Endometrial microvascular endothelial cells (primary cell): ENCODE measurements around the gene MPRIP. TPM values are rescaled to one million over a fixed set of nuclear protein-coding genes. Genes with fewer than 3 reads are reported as not detected.

Experiments used
- in situ Hi-C: cut with HindIII; loops from 2 replicates; pipeline ENCODE4 v1.10.0; 2017; ENCODE audit warnings: low sequenced_read_pairs, low pct_unique_long_range_greater_than_20kb; ENCODE audit errors: inconsistent ontology term
- total RNA-seq: library from RNA; depleted of rRNA; stranded (reverse); fragments of >200 nt; gene quantifications from one replicate; pipeline ENCODE4 v1.2.3, GENCODE V29; 2015; ENCODE audit errors: inconsistent ontology term

The MPRIP gene
- total RNA-seq, 1 donor from 2014 or later, result 193 TPM

- in situ Hi-C loops, result no loop called here
These were observed 69.4 kb downstream of the MPRIP start for GRCh38 chr17:17111401-17112393.

DNA sequence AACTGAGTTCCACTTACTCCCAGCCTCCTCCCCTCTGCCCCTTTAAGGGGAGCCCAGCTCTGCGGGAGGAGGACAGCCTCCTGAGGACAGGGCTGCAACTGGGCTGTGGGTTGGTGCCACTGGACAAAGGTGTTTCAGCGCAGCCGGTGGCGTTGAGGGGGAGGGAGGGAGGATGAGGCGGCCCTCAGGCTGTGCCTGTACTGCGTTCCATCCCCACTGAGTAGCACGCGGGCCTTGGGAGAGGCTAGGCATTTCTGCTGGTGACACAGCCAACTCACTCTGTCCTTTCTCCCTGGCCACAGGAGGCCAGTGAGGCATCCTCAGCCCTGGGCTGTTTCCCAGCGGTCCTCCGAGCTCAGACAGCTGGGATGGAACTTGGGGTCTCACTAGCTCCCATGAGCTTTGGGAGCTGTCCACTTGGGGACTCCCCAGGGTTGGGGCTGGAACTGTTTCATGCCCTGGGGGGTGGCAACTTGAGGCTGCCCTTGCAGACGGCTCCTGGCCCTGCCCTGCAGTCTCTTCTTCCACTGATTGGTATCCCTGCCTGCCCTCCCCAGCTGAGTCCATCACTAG, 70.5 kb downstream of the MPRIP start:
- in situ Hi-C loops, result no loop called here

- in situ Hi-C loops, result no loop called here
These were observed 72.5 kb downstream of the MPRIP start for GRCh38 chr17:17114592-17115225.

- in situ Hi-C loops, result no loop called here
These were observed 73.4 kb downstream of the MPRIP start for GRCh38 chr17:17115620-17116019.

- in situ Hi-C loops, result no loop called here
These were observed 74.1 kb downstream of the MPRIP start for GRCh38 chr17:17116406-17116805.

DNA sequence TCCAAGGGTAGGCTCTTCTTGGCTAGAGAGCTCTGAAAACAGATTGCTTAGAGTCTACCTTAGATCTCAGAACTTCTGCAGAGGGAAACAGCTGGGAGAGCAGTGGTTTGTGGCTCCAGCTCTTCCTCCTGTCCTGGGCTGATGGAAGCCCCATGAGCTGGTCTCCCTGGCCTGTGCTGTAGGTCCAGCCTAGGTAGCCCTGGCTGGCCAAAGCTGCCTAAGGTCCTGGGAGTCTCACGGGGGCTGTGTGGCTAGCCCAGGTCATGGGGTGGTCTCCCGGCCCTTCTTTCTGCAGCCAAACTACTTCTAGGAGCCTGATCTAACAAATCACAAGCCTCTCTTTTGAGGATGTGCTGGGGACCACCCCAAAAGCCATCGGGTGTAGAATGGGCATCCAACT, 75.7 kb downstream of the MPRIP start:
- in situ Hi-C loops, result no loop called here

DNA sequence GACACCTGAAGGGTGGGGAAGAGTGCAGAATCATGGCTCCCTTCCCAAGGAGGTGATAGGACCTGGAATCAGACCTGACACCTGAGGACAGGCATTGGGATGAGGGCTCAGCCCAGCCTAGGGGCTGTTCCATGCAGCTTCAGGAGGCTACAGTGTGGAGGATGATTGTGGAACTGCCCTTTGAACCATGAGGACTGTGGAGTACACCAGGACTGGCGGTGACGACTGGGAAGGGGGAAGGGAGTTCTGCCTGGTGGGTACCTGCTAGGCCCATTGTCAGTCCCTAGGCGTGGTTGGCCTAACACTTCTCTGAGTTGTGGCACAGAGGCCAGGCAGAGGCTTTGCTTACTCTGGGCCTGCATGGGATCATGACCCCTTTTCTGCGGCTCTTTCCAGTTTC, 76.1 kb downstream of the MPRIP start:
- in situ Hi-C loops, result no loop called here

- in situ Hi-C loops, result no loop called here
These were observed 76.8 kb downstream of the MPRIP start for GRCh38 chr17:17119106-17119505.

- in situ Hi-C loops, result no loop called here
These were observed 77.3 kb downstream of the MPRIP start for GRCh38 chr17:17119533-17119932.

- in situ Hi-C loops, result no loop called here
These were observed 78.0 kb downstream of the MPRIP start for GRCh38 chr17:17120294-17120693.

DNA sequence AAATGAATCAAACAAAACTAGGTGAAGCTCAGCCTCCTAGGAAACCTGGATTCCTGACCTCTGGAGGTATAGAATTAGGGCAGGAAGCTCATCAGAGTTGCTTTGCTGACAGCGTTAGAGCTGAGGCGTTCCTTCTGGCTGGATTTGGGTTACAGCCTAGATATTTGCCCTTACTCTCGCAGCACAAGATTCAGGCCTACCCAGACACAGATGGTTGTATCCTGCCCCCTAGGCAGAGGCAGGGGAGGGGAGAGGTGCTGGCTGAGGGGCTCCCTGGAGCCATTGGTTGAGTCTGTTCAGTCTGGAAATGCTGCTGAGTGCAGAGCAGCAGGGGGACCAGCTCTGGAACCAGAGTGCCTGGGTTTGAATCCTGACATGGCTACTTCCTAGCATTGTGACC, 78.4 kb downstream of the MPRIP start:
- in situ Hi-C loops, result no loop called here

- in situ Hi-C loops, result no loop called here
These were observed 78.9 kb downstream of the MPRIP start for GRCh38 chr17:17121162-17121561.

DNA sequence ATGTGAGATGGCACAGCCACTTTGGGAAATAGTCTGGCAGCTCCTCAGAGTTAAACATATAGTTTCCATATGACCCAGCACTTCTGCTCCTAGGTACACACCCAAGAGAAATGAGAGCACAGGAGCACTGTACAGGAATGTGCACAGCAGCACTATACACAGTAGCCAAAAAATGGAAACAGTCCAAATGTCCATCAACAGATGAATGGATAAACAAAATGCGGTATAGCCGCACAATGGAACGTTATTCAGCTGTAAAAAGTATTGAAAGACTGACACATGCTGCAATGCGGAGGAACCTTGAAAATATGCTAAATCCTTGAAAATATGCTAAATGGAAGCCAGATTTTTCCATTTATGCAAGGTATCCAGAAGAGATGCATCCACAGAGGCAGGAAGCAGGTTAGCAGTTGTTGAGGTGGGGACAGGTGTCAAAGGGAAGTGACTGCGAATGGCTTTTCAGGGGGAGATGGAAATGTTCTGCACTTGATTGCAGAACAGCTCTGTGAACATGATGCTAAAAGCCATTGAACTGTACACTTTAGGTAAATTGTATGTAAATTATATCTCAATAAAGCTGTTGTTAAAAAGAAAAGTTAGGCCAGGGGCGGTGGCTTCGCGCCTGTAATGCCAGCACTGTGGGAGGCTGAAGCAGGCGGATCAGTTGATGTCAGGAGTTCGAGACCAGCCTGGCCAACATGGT, 80.7 kb downstream of the MPRIP start:
- in situ Hi-C loops, result no loop called here

- in situ Hi-C loops, result no loop called here
These were observed 82.1 kb downstream of the MPRIP start for GRCh38 chr17:17124341-17124740.

- in situ Hi-C loops, result no loop called here
These were observed 83.2 kb downstream of the MPRIP start for GRCh38 chr17:17125136-17126084.

DNA sequence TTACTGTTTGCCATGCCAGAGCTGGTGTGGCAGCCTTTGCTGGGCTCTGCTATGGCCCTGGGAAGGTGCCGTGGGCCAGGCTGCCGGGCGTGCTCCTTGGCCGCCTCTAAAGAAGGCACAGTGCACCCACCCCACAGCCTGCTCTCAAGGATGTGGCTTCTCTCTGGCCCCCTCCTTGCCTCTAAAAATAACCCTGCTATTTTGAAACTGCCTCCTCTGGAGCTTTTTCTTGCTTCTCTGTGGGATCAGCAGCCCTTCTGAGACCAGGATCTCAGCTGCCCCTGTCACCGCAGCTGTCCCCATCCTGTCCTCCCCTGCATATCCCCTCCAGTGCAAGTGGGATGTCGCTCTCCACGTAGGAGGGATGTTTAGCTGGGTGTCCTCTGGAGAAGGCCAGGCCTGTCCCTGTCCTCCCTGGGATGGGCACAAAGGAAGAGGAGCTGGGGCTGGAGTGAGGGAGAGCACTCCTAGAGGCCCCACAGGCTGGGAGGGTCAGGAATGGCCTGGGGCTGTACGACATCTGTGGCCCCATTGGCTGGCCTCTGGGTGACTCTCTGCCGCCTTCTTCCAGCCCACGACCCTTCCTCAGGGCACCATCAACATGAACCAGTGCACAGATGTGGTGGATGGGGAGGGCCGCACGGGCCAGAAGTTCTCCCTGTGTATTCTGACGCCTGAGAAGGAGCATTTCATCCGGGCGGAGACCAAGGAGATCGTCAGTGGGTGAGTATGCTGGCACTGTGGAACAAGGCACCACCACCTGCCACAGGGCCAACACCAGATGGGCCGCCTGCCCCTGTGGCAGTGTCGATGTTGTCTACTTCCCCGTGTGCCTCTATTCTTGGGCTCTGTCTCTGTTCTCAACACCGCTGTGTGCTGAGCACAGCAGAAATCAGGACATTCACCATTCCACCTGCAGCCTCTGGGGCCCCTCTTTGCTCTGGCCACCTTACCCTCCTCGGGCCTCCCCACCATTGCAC, 84.2 kb downstream of the MPRIP start:
- in situ Hi-C loops, result no loop called here

DNA sequence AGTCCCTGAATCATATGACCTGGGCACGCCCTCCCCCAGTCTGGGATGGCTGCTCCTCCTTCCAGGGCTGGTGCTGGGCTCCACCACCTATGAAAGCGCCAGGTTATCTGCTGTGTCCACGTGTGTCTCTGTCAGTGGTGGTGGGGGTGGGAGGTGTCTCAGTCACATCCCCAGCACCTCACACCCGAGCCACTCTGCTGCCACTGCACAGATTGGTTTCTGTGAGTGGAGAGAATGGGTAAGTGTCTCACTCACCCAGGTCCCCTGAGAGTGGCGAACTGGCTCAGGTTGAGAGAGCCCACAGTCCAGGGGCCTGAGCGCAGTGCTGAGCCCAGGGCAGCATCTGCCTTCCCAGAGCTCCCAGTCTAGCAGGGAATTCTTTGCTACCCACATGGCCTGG, 84.9 kb downstream of the MPRIP start:
- in situ Hi-C loops, result no loop called here
